ENCODE data around the gene ARHGAP24. TPM values are rescaled to one million over a fixed set of nuclear protein-coding genes. Genes with fewer than 3 reads are reported as not detected.

Gene ARHGAP24
- total and polyA plus RNA-seq, 2 donors (not counting 3 experiments of a cell fraction or from before 2014, with no cell fraction given): 52.1 to 79.4 TPM

DNA sequence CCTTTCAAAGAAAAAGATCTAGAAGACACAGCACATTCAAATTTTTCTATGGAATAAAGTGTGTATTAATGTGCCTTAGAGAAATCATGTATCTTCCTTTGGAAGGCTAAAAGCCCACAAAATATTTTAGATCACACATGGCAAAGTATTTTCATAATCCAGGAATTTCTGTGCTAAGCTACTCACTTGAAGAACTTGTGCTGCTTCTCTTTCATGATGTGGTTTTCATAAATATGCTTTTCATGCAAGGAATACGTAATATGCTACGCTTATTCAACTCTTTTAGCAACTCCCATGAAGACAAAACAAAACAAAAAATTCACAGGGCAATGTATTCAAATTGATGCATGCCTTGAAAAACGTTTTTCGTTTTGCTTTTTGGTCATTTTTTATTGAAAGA is 125.6 kb downstream of the ARHGAP24 start:
- no peaks in the 10 kb centered on the region for H4K20me1 ChIP-seq (replicated peaks; ENCODE audit: control insufficient read depth, extremely low read depth, insufficient read depth, low read length)
- BruUV-seq (replicated peaks): no TSS peak
- CTCF ChIA-PET: no interaction called here
- FAIRE-seq (no peak), DNase-seq (ENCODE audit: low read depth, low spot score) (no peak)
- no peak overlapping the region for H3K27ac ChIP-seq (ENCODE audit: insufficient read depth, low read depth, low read length)
- H3K4me2 ChIP-seq (ENCODE audit: insufficient read depth, low read length): no peak overlapping the region
- POLR2A ChIA-PET: no interaction called here
- H3K9ac ChIP-seq (replicated peaks; ENCODE audit: extremely low read depth, insufficient read depth, low read length): no peak overlapping the region
- no peaks in the 10 kb centered on the region for H3K9me3 ChIP-seq (replicated peaks; ENCODE audit: control insufficient read depth, insufficient read depth, low read length)
- dilution Hi-C loops (cut with MboI; ENCODE audit: extremely low pct_ligation_motif_present, low sequenced_read_pairs) (no loop called here), intact Hi-C loops (cut with micrococcal nuclease) (no loop called here)
- no peak overlapping the region for H2AFZ ChIP-seq (ENCODE audit: low read depth, low read length)
- TF ChIP-seq JUN (IDR thresholded peaks at IDR 0.05; ENCODE audit: borderline replicate concordance, insufficient read depth, insufficient read length, low read depth): no peak
- no peak for TF ChIP-seq FOS (IDR thresholded peaks at IDR 0.05; ENCODE audit: borderline replicate concordance, insufficient read depth, low read length)
- TF ChIP-seq POLR2AphosphoS5 (IDR thresholded peaks at IDR 0.05; ENCODE audit: insufficient read depth, low read depth, low read length): no peak
- no peak for TF ChIP-seq POLR2A (IDR thresholded peaks at IDR 0.05; ENCODE audit: low read depth, low read length)
- TF ChIP-seq, protein P1, sequence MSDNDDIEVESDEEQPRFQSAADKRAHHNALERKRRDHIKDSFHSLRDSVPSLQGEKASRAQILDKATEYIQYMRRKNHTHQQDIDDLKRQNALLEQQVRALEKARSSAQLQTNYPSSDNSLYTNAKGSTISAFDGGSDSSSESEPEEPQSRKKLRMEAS (IDR thresholded peaks at IDR 0.05; ENCODE audit: insufficient read depth, insufficient read length): no peak
- no peak for TF ChIP-seq MYC (IDR thresholded peaks at IDR 0.05; ENCODE audit: low read depth, low read length)
- TF ChIP-seq EZH2 (IDR thresholded peaks at IDR 0.05; ENCODE audit: borderline replicate concordance, low read depth, low read length, severe bottlenecking): no peak
- TF ChIP-seq, protein P2, sequence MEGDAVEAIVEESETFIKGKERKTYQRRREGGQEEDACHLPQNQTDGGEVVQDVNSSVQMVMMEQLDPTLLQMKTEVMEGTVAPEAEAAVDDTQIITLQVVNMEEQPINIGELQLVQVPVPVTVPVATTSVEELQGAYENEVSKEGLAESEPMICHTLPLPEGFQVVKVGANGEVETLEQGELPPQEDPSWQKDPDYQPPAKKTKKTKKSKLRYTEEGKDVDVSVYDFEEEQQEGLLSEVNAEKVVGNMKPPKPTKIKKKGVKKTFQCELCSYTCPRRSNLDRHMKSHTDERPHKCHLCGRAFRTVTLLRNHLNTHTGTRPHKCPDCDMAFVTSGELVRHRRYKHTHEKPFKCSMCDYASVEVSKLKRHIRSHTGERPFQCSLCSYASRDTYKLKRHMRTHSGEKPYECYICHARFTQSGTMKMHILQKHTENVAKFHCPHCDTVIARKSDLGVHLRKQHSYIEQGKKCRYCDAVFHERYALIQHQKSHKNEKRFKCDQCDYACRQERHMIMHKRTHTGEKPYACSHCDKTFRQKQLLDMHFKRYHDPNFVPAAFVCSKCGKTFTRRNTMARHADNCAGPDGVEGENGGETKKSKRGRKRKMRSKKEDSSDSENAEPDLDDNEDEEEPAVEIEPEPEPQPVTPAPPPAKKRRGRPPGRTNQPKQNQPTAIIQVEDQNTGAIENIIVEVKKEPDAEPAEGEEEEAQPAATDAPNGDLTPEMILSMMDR (IDR thresholded peaks at IDR 0.05; ENCODE audit: extremely low read depth in 1 of 2, insufficient read depth in 1 of 2, low read depth in 1 of 2, low read length in 2 of 2): no peak
- TF ChIP-seq GATA2 (IDR thresholded peaks at IDR 0.05; ENCODE audit: insufficient read depth, insufficient read length, low read depth, low read length): no peak
- no peaks in the 10 kb centered on the region for H3K79me2 ChIP-seq (ENCODE audit: control insufficient read depth, insufficient read depth, low read length)
- no peaks in the 10 kb centered on the region for H3K36me3 ChIP-seq (ENCODE audit: control insufficient read depth in 2 of 2, extremely low read depth in 1 of 2, insufficient read depth in 2 of 2, low read length in 2 of 2)
- H3K9me1 ChIP-seq (replicated peaks; ENCODE audit: control insufficient read depth, extremely low read depth, insufficient read depth, low read length): no peaks in the 10 kb centered on the region
- H3K4me3 ChIP-seq (replicated peaks in 1 of 3; ENCODE audit: insufficient read depth in 1 of 3, low read depth in 1 of 3, low read length in 3 of 3): no peak overlapping the region
- H3K27me3 ChIP-seq (ENCODE audit: control insufficient read depth in 2 of 2, insufficient read depth in 2 of 2, low read length in 2 of 2): peaks cover 2 to 9% of the 10 kb centered on the region in 2 experiments
- H3K4me1 ChIP-seq (ENCODE audit: control insufficient read depth, extremely low read depth, insufficient read depth, low read length): peaks cover 4% of the 10 kb centered on the region

All from endothelial cell of umbilical vein (primary cell).